GM21717 (cell line): ENCODE results near the gene SSH3.

Experiments used
- ATAC-seq: cut with Tn5 transposase; IDR thresholded peaks from one replicate; pipeline ENCODE4 v1.9.1; 2021; ENCODE audit warnings: mild to moderate bottlenecking, moderate library complexity; ENCODE audit not compliant: unreplicated experiment

The SSH3 gene

GRCh38 chr11:67289651-67290479 lies 13.5 kb upstream of the SSH3 start:
- ATAC-seq: no peak

GRCh38 chr11:67290801-67291200 lies 12.5 kb upstream of the SSH3 start:
- no peak for ATAC-seq

DNA sequence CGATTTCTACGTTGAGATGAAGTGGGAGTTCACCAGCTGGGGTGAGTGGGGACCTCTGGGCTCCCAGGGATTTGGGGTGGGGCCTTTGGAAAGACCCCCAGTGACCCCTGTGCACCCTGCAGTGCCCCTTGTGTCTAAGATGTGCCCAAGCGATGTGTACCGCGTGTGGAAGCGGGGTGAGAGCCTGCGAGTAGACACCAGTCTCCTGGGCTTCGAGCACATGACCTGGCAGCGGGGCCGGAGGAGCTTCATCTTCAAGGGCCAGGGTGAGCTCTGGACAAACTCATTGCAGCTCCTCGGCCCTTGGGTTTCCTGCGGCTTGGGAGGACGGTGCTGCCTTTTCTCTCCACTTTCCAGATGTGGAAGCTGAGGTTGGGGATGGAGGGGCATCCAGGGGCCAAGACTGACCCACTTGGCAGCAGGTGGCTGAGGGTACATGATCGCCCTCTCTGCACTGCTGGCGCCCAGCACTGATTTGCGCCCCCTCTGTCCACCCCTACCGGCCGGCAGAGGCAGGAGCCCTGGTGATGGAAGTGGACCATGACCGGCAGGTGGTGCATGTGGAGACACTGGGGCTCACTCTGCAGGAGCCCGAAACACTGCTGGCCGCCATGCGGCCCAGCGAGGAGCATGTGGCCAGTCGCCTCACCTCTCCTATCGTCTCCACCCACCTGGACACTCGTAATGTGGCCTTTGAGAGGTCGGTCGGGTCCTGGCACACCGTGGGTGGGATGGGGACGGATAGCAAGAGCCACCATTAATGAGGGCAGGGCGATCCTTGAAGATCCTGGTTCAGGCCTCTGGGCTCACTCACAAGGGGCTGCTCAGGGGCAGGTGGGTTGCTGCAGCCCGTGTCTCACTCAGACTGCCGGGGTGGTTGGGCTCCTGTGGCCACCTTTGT lies 11.6 kb upstream of the SSH3 start:
- no peak for ATAC-seq

DNA sequence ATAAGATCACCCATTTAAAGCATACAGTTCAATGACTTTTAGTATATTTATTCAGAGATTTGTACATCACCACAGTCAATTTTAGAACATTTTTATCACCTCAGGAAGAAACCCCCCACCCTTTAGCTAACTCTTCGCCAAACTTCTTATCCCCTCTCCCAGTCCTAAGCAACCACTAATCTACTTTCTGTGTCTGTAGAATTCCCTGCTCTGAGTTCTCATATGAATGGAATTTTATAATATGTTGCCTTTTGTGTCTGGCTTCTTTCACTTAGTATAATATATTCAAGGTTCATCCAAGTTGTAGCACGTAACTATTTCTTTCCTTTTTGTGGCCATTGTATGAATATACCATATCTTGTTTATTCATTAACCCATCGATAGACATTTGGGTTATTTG lies 10.7 kb upstream of the SSH3 start:
- no peak for ATAC-seq

DNA sequence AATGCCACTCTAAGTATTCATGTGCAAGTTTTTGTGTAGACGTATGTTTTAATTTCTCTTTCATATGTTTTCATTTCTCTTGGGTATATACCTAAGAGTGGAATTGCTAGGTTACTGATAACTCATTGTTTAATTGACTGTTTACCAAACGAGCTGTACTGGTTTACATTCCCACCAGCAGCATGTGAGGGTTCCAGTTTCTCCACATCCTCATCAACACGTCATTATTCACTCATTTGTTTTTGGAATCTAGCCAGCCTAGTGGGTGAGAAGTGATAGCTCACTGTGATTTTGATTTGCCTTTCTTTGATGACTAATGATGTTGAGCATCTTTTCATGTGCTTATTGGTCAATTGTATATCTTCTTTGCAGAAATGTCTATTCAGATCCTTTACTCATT lies 10.2 kb upstream of the SSH3 start:
- no peak for ATAC-seq

- no peak for ATAC-seq
Observed at GRCh38 chr11:67295846-67296245, 7.5 kb upstream of the SSH3 start.

- no peak for ATAC-seq
Observed at GRCh38 chr11:67298786-67299185, 4.5 kb upstream of the SSH3 start.

DNA sequence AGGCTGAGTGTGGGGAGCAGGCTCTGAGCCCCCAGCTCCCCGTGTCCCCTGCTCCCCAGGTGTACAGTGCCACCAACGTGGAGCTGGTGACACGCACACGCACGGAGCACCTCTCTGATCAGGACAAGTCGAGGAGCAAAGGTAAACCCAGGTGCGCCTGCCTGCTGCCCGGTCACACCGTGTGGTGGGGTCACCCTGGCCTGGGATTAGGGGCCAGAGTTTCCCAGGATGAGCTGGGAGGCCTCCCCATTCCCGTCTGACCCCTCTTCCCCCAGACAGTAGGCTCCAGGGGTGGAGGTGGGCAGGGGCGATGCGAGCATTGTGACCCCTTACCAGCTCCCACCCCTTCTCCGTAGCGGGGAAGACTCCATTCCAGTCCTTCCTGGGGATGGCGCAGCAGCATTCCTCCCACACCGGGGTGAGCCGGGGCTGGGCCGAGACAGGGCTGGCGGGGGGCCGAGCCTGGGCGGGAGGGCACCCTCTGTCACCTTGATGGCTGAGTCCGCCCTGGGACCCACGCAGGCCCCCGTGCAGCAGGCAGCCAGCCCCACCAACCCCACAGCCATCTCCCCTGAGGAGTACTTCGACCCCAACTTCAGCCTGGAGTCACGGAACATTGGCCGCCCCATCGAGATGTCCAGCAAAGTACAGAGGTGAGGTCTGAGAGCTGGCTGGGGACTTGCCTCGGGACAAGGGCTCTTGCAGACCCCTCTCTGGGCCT lies 3.7 kb upstream of the SSH3 start:
- no peak for ATAC-seq

DNA sequence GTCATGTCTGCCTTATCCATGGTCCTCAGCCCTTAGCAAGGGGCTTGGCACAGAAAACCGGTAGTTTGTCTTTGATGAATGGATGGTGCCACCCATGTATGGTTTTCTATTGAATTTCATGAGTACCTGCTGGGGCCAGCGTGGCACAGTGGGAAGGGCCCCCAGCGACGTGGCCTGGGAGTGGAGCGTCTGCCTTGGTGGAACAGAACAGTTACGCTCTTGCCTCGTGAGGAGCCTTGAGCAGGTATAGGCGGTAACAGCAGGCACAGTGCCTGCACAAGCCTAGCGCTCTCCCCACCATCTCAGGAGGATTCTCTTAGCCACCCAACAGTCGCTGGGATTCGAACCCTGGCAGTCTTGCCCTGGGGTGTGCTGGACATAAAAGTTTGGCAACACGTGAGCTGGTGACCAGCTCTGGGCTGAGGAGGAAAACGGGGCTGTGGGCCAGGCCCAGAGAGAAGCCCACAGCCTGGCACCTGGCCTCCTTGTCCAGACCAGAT lies 3.0 kb upstream of the SSH3 start:
- no peak for ATAC-seq

DNA sequence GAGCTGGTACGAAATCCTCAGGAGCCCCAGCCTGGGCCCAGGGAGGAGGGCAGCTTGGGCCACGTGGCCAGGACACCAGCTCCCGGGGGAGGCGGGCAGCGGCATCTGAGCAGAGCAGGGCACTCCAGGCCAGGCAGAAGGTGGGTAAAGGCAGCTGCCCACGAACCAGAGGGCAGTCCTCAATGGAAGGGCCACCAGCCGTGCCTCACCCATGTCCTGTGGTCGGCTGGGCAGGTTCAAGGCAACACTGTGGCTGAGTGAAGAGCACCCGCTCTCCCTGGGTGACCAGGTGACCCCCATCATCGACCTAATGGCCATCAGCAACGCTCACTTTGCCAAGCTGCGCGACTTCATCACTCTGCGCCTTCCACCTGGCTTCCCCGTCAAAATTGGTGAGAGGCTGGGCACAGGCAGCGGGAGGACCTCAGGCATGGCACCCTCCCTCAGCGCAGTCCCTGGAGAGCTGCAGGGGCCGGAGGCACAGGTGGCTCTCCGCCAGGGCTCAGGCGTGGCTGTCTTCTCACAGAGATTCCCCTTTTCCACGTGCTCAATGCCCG lies 2.5 kb upstream of the SSH3 start:
- ATAC-seq: no peak

- no peak for ATAC-seq
Observed at GRCh38 chr11:67301313-67301921, 1.9 kb upstream of the SSH3 start.

DNA sequence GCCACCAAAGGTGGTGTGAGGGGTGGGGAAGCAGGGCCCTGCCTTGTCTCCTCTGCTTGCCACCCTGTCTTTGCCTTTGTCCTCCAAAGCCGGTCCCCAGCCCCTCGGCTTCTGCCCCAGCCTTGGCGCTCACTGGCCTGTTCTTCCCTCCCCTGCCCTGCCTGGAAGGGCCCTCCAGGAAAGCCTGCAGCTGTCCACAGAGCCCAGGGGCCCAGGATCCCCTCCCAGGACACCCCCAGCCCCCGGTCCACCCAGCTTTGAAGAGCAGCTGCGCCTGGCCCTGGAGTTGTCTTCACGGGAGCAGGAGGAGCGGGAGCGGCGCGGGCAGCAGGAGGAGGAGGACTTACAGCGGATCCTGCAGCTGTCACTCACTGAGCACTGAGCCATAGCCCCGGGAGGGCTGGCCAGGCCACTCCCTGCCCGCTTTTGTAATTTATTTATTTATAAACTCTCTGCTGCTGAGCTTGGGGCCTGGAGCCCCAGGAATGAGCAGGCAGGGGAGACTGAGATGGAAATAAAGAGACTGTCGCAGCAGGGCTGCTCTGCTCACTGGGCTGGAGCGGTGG lies 1.3 kb upstream of the SSH3 start:
- ATAC-seq: no peak

DNA sequence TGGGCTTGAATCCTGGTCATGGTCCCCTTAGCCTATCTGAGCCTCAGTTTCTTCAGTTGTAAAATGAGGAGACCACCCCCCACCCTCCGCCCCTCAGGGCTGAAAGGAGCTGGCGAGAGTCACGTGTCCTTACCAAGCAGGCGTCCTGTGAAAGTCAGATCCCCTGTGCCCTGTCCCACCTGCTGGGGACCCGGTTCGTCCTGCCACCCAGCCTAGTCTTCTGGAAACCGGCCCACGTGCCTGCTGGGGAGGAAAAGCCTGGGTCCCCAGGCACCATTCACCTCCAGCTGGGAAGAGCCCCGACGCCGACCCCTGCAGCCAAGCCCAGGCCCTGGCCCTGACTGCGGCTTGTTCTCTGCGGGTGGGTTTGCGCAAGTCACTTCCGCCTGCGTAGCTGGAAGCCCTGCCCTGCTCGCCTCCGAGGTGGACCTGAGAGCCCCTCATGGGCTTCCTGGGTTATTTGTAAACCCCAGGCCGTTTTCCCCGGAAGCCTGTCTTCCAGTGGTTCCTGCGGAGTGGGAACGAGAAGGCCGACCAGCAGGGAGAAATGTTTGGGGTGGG lies 679 bp upstream of the SSH3 start:
- ATAC-seq: no peak

DNA sequence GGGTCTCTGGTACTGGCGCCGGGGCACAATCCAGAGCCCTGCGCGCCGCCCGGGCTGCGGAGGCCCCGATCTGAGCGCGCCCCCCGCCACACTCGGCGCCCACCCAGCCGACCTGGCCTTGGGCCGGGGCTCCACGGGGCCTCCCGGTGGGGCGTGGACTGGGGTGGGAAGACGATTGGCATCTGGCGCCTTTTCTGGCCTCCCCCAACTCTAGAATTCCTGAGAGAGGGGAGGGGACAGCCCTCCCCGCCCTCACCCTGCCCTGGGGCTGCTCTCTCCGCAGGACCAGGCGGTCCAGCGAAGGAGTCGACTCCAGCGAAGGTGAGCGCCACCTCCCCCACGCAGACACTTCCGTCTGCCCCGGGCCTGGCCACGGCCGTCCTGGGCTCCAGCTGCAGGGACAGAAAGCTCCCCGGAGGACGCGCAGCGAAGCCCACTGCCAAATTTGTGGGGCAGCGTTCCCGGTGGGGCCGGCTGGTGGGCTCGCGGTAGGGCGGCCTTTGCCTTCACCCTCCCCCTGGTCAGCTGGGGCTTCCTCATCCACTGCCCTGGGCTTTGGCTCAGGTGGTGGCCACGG lies 593 bp downstream of the SSH3 start:
- no peak for ATAC-seq

DNA sequence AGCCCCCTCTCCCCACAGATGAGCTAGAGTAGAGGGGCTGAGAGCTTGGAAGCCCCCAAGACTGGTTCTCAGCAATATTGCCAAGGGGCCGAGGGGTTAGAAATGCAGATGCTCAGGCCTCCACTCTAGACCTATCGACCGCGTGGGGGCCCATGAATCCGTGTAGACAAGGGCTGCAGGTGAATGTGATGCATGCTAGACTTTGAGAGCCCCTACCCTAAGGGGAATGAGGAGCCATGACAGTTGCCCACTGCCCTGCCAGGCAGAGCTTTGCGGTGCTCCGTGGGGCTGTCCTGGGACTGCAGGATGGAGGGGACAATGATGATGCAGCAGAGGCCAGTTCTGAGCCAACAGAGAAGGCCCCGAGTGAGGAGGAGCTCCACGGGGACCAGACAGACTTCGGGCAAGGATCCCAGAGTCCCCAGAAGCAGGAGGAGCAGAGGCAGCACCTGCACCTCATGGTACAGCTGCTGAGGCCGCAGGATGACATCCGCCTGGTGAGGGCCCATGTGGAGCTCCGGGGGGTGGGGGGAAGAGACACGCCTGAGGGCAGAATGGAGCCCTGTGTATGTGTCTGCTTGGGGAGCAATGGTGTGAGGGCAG lies 1.3 kb downstream of the SSH3 start:
- no peak for ATAC-seq

- no peak for ATAC-seq
Observed at GRCh38 chr11:67306769-67307544, 3.6 kb downstream of the SSH3 start.

DNA sequence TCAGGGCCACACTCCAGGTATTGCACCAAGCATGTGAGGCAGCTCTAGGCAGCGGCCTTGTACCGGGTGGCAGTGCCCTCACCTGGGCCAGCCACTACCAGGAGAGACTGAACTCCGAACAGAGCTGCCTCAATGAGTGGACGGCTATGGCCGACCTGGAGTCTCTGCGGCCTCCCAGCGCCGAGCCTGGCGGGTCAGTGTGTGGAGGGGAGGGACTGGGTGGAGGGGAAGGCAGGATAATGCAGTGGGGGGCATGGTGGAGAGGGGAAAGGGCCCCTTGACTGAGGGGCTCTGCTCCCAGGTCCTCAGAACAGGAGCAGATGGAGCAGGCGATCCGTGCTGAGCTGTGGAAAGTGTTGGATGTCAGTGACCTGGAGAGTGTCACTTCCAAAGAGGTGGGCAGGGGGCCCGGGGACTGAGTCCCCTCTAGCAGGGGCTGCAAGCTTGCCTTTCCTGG lies 4.2 kb downstream of the SSH3 start:
- no peak for ATAC-seq
